ENCODE data around the gene VSX1.

VSX1 gene

DNA sequence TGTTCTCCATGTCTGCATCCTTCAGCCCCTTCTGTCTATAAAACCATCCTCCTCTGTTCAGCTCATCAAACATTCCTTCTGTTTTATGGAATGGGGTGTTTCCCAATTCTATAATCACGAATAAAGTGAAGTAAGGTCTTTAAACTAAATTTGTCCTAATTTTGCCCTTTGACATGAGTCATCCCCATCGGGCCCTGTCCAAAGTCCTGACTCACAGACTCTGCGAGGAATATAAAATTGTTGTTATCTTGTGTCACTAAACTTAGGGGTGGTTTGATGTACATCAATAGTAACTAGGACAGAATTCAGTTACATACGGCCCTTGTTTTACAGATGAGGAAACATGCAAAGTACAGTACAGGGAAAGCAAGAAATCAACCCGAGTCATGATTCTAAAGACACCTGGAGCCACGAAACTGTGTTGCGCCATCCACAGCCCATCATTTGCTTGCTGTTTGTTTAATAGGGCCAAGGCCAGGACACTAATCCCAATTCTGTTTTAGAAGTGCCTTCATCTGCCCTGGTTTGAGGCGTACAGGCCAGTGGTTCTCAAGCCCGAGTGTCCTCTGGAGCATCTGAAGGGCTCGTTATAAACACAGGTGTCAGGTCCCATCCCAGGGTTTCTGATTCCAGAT lies 26.8 kb downstream of the VSX1 start (continued):
- TF ChIP-seq, protein P1, sequence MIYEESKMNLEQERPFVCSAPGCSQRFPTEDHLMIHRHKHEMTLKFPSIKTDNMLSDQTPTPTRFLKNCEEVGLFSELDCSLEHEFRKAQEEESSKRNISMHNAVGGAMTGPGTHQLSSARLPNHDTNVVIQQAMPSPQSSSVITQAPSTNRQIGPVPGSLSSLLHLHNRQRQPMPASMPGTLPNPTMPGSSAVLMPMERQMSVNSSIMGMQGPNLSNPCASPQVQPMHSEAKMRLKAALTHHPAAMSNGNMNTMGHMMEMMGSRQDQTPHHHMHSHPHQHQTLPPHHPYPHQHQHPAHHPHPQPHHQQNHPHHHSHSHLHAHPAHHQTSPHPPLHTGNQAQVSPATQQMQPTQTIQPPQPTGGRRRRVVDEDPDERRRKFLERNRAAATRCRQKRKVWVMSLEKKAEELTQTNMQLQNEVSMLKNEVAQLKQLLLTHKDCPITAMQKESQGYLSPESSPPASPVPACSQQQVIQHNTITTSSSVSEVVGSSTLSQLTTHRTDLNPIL (CRISPR knock-in tag; IDR thresholded peaks at IDR 0.05; ENCODE audit: low read depth), result no peak
- no peak for TF ChIP-seq SNAI2 (CRISPR knock-in tag; IDR thresholded peaks at IDR 0.05)
- no peak for TF ChIP-seq ZFP30 (CRISPR knock-in tag; IDR thresholded peaks at IDR 0.05)
- TF ChIP-seq ESRRG (CRISPR knock-in tag; IDR thresholded peaks at IDR 0.05), result no peak
- no peak for TF ChIP-seq CSDC2 (CRISPR knock-in tag; IDR thresholded peaks at IDR 0.05)
- TF ChIP-seq ZNF565 (CRISPR knock-in tag; conservative IDR thresholded peaks at IDR 0.05; ENCODE audit: low read depth), result no peak
- TF ChIP-seq, protein P2, sequence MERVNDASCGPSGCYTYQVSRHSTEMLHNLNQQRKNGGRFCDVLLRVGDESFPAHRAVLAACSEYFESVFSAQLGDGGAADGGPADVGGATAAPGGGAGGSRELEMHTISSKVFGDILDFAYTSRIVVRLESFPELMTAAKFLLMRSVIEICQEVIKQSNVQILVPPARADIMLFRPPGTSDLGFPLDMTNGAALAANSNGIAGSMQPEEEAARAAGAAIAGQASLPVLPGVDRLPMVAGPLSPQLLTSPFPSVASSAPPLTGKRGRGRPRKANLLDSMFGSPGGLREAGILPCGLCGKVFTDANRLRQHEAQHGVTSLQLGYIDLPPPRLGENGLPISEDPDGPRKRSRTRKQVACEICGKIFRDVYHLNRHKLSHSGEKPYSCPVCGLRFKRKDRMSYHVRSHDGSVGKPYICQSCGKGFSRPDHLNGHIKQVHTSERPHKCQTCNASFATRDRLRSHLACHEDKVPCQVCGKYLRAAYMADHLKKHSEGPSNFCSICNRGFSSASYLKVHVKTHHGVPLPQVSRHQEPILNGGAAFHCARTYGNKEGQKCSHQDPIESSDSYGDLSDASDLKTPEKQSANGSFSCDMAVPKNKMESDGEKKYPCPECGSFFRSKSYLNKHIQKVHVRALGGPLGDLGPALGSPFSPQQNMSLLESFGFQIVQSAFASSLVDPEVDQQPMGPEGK (CRISPR knock-in tag; IDR thresholded peaks at IDR 0.05; ENCODE audit: borderline replicate concordance), result no peak
- TF ChIP-seq TCF4 (CRISPR knock-in tag; IDR thresholded peaks at IDR 0.05; ENCODE audit: borderline replicate concordance), result no peak
- TF ChIP-seq ZNF8 (CRISPR knock-in tag; IDR thresholded peaks at IDR 0.05), result no peak

DNA sequence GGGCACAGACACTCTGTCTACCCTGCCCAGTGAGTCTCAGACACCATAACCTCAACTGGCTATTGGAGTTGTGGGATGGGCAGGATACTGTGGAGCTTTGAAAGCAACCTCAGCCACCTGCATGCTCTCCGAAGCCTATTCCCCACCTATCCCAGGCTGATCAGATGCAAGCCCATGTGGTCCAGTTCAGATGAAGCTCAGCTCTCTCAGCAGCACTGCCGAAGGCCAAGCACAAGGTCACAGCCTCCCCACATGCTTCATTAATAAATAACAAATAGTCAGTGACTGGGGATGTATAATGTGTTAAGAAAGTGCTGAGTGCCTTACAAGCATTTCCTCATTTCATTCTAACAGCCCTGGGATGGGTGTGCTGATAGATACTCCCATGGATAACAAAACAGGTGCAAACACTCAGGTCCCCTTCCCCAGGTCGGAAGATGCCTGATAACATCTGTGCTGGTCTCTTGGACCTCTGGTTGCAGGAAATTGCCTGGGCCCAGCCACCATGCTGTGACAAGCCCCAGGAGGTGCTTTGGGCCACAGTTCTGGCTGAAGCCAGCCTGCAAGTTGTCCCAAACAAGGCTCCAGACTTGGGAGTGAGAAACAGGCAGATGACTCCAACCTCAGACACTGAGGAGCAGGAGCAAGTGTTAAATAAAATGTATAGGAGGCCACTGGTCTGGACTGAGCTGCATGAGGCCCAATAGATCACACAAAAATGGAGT lies 27.7 kb downstream of the VSX1 start:
- TF ChIP-seq, protein P3, sequence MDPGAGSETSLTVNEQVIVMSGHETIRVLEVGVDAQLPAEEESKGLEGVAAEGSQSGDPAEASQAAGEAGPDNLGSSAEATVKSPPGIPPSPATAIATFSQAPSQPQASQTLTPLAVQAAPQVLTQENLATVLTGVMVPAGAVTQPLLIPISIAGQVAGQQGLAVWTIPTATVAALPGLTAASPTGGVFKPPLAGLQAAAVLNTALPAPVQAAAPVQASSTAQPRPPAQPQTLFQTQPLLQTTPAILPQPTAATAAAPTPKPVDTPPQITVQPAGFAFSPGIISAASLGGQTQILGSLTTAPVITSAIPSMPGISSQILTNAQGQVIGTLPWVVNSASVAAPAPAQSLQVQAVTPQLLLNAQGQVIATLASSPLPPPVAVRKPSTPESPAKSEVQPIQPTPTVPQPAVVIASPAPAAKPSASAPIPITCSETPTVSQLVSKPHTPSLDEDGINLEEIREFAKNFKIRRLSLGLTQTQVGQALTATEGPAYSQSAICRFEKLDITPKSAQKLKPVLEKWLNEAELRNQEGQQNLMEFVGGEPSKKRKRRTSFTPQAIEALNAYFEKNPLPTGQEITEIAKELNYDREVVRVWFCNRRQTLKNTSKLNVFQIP (CRISPR knock-in tag; IDR thresholded peaks at IDR 0.05; ENCODE audit: borderline replicate concordance, low read depth), result no peak
- TF ChIP-seq, protein P4, sequence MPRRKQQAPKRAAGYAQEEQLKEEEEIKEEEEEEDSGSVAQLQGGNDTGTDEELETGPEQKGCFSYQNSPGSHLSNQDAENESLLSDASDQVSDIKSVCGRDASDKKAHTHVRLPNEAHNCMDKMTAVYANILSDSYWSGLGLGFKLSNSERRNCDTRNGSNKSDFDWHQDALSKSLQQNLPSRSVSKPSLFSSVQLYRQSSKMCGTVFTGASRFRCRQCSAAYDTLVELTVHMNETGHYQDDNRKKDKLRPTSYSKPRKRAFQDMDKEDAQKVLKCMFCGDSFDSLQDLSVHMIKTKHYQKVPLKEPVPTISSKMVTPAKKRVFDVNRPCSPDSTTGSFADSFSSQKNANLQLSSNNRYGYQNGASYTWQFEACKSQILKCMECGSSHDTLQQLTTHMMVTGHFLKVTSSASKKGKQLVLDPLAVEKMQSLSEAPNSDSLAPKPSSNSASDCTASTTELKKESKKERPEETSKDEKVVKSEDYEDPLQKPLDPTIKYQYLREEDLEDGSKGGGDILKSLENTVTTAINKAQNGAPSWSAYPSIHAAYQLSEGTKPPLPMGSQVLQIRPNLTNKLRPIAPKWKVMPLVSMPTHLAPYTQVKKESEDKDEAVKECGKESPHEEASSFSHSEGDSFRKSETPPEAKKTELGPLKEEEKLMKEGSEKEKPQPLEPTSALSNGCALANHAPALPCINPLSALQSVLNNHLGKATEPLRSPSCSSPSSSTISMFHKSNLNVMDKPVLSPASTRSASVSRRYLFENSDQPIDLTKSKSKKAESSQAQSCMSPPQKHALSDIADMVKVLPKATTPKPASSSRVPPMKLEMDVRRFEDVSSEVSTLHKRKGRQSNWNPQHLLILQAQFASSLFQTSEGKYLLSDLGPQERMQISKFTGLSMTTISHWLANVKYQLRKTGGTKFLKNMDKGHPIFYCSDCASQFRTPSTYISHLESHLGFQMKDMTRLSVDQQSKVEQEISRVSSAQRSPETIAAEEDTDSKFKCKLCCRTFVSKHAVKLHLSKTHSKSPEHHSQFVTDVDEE (CRISPR knock-in tag; IDR thresholded peaks at IDR 0.05), result no peak
- TF ChIP-seq SNAI2 (CRISPR knock-in tag; IDR thresholded peaks at IDR 0.05), result no peak
- TF ChIP-seq ZC3H10 (CRISPR knock-in tag; IDR thresholded peaks at IDR 0.05), result no peak
- TF ChIP-seq BACH2 (CRISPR knock-in tag; IDR thresholded peaks at IDR 0.05; ENCODE audit: borderline replicate concordance), result no peak
- no peak for TF ChIP-seq ZNF565 (CRISPR knock-in tag; conservative IDR thresholded peaks at IDR 0.05; ENCODE audit: low read depth)
- no peak for TF ChIP-seq GLIS3 (CRISPR knock-in tag; IDR thresholded peaks at IDR 0.05)
- ATAC-seq, result no peak

DNA sequence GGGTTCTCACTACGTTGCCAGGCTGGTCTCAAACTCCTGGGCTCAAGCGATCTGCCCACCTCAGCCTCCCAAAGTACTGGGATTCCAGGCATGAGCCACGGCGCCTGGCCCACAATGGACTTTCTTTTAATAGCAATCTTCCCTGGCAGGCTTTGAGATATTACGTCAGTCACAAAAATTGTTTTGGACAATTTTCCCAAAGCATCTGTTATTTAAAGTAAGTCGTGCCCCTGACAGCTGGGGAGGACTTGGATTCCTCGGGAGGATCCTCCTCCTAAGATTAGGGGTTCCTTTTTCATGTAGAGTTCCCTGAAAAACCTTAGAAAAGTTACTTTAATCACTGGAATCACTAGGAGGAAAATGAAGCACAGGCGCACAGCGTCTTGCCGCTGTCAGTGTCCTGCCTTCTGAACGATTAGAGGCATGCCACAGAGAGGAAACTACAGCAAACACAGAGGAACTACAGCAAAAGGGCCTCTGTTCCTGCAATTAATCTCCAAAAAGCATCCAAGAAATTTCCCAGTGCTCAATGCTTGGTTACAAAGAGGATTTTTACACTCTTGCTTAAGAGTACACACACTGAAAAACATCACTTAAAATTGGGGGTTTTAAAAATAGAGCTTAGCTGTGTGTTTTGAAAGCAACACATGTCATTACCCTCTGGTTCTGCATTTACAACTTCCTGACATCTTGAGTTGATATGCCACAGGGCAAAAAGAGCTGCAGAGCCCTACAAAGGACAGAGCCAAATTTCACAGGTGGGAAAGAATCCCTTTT lies 28.5 kb downstream of the VSX1 start:
- TF ChIP-seq, protein P4 (CRISPR knock-in tag; IDR thresholded peaks at IDR 0.05), result no peak
- ATAC-seq, result no peak

Data from SK-N-SH treated with all-trans-retinoic acid at 6 μM for 48 hours (cell line).